HEK293 (cell line): ENCODE data around the gene LRRIQ3.

Experiments used
- CTCF ChIA-PET: fragments of 350-600 bp; formaldehyde crosslinking; extraction: SDS; loops from one replicate; lab custom pipeline; 2021; ENCODE audit warnings: antibody characterized with exemption; lab: Yijun Ruan, JAX
- POLR2A ChIA-PET: fragments of 300-600 bp; formaldehyde crosslinking; extraction: SDS; loops from one replicate; lab custom pipeline; 2020; ENCODE audit warnings: antibody characterized with exemption, inconsistent platforms; lab: Yijun Ruan, JAX
- H3K27ac ChIP-seq: fragments of 200-500 bp; sonication (Bioruptor generic); 2 replicates; pipeline ENCODE4 v1.5.1; 2014; ENCODE audit warnings: low read depth, low read length, control low read depth, inconsistent platforms; ENCODE audit errors: extremely low read depth
- H3K36me3 ChIP-seq, 2 experiments: fragments of 200-500 bp in 1 of 2; sonication (Bioruptor generic) in 1 of 2; 1 replicate in 1 of 2; 2 replicates in 1 of 2; pipeline ENCODE4 v1.5.1; 2014 to 2017; ENCODE audit warnings: inconsistent platforms in 2 of 2, low read length in 2 of 2; ENCODE audit not compliant: control insufficient read depth in 2 of 2, insufficient read depth in 1 of 2
- H3K4me1 ChIP-seq: fragments of 200-500 bp; sonication (Bioruptor generic); 2 replicates; pipeline ENCODE4 v1.5.1; 2014; ENCODE audit warnings: mild to moderate bottlenecking, low read length, inconsistent platforms; ENCODE audit not compliant: control insufficient read depth, insufficient read depth
- H3K4me3 ChIP-seq: 2 replicates; pipeline ENCODE4 v1.5.1; 2011; ENCODE audit warnings: low read depth, mild to moderate bottlenecking, control low read depth, low read length, moderate library complexity
- H3K9me3 ChIP-seq: fragments of 200-500 bp; sonication (Bioruptor generic); 2 replicates; pipeline ENCODE4 v1.5.1; 2014; ENCODE audit warnings: low read depth, low read length, inconsistent platforms; ENCODE audit not compliant: control insufficient read depth, insufficient read depth
- GFI1B ChIP-seq: fragments of 450-650 bp; formaldehyde crosslinking; IDR thresholded peaks from 2 replicates; pipeline ENCODE4 v1.5.1; 2016; ENCODE audit warnings: missing biosample characterization, missing genetic modification characterization
- OSR2 ChIP-seq: fragments of 450-650 bp; formaldehyde crosslinking; IDR thresholded peaks from 2 replicates; pipeline ENCODE4 v1.5.1; 2016; ENCODE audit warnings: missing biosample characterization, missing genetic modification characterization
- PATZ1 ChIP-seq: fragments of 450-650 bp; formaldehyde crosslinking; IDR thresholded peaks from 2 replicates; pipeline ENCODE4 v1.5.1; 2016; ENCODE audit warnings: missing biosample characterization, missing genetic modification characterization
- SP3 ChIP-seq: fragments of 450-650 bp; formaldehyde crosslinking; IDR thresholded peaks from 2 replicates; pipeline ENCODE4 v1.5.1; 2016; ENCODE audit warnings: missing biosample characterization, missing genetic modification characterization
- TRIM28 ChIP-seq: IDR thresholded peaks from 2 replicates; pipeline ENCODE4 v1.6.1; 2011; ENCODE audit warnings: low read length, control low read depth, borderline replicate concordance
- YY1 ChIP-seq: fragments of 450-650 bp; formaldehyde crosslinking; IDR thresholded peaks from 2 replicates; pipeline ENCODE4 v1.5.1; 2018; ENCODE audit warnings: missing biosample characterization, missing genetic modification characterization
- ZBTB8A ChIP-seq: fragments of 450-650 bp; formaldehyde crosslinking; IDR thresholded peaks from 2 replicates; pipeline ENCODE4 v1.5.1; 2016; ENCODE audit warnings: missing biosample characterization, missing genetic modification characterization
- ZFP3 ChIP-seq: fragments of 450-650 bp; formaldehyde crosslinking; IDR thresholded peaks from 2 replicates; pipeline ENCODE4 v1.5.1; 2016; ENCODE audit warnings: low read depth, missing biosample characterization, missing genetic modification characterization
- ZNF114 ChIP-seq: fragments of 450-650 bp; formaldehyde crosslinking; IDR thresholded peaks from 2 replicates; pipeline ENCODE4 v1.5.0; 2017; ENCODE audit warnings: missing biosample characterization, missing genetic modification characterization
- ZNF121 ChIP-seq: fragments of 450-650 bp; formaldehyde crosslinking; IDR thresholded peaks from 2 replicates; pipeline ENCODE4 v1.5.1; 2016; ENCODE audit warnings: missing biosample characterization, missing genetic modification characterization
- ZNF18 ChIP-seq: fragments of 450-650 bp; formaldehyde crosslinking; IDR thresholded peaks from 2 replicates; pipeline ENCODE4 v1.5.1; 2016; ENCODE audit warnings: missing biosample characterization, missing genetic modification characterization
- ZNF211 ChIP-seq: fragments of 450-650 bp; formaldehyde crosslinking; IDR thresholded peaks from 2 replicates; pipeline ENCODE4 v1.5.1; 2016; ENCODE audit warnings: low read depth, missing biosample characterization, missing genetic modification characterization
- ZNF311 ChIP-seq: fragments of 450-650 bp; formaldehyde crosslinking; IDR thresholded peaks from 2 replicates; pipeline ENCODE4 v1.5.1; 2017; ENCODE audit warnings: missing biosample characterization, missing genetic modification characterization, borderline replicate concordance
- ZNF335 ChIP-seq: fragments of 450-650 bp; formaldehyde crosslinking; conservative IDR thresholded peaks from 2 replicates; pipeline ENCODE4 v1.5.1; 2016; ENCODE audit warnings: missing biosample characterization, missing genetic modification characterization
- ZNF362 ChIP-seq: fragments of 450-650 bp; formaldehyde crosslinking; IDR thresholded peaks from 2 replicates; pipeline ENCODE4 v1.5.1; 2016; ENCODE audit warnings: missing biosample characterization, missing genetic modification characterization
- ZNF366 ChIP-seq: fragments of 450-650 bp; formaldehyde crosslinking; conservative IDR thresholded peaks from 2 replicates; pipeline ENCODE4 v1.5.1; 2016; ENCODE audit warnings: missing biosample characterization, missing genetic modification characterization
- ZNF398 ChIP-seq: fragments of 450-650 bp; formaldehyde crosslinking; IDR thresholded peaks from 2 replicates; pipeline ENCODE4 v1.5.1; 2017; ENCODE audit warnings: missing biosample characterization, missing genetic modification characterization
- ZNF416 ChIP-seq: fragments of 450-650 bp; formaldehyde crosslinking; IDR thresholded peaks from 2 replicates; pipeline ENCODE4 v1.5.1; 2016; ENCODE audit warnings: missing biosample characterization, missing genetic modification characterization
- ZNF501 ChIP-seq: fragments of 450-650 bp; formaldehyde crosslinking; IDR thresholded peaks from 2 replicates; pipeline ENCODE4 v1.5.1; 2016; ENCODE audit warnings: missing biosample characterization, missing genetic modification characterization
- ZNF518A ChIP-seq: fragments of 450-650 bp; formaldehyde crosslinking; conservative IDR thresholded peaks from 2 replicates; pipeline ENCODE4 v1.5.1; 2016; ENCODE audit warnings: low read depth, missing biosample characterization, missing genetic modification characterization
- ZNF529 ChIP-seq: fragments of 450-650 bp; formaldehyde crosslinking; IDR thresholded peaks from 2 replicates; pipeline ENCODE4 v1.5.1; 2017; ENCODE audit warnings: missing genetic modification characterization, missing biosample characterization; ENCODE audit not compliant: insufficient replicate concordance
- ZNF610 ChIP-seq: fragments of 450-650 bp; formaldehyde crosslinking; IDR thresholded peaks from 2 replicates; pipeline ENCODE4 v1.5.1; 2016; ENCODE audit warnings: missing biosample characterization, missing genetic modification characterization, borderline replicate concordance
- ZNF791 ChIP-seq: fragments of 450-650 bp; formaldehyde crosslinking; IDR thresholded peaks from 2 replicates; pipeline ENCODE4 v1.5.1; 2016; ENCODE audit warnings: missing biosample characterization, missing genetic modification characterization
- ZSCAN4 ChIP-seq: fragments of 450-650 bp; formaldehyde crosslinking; IDR thresholded peaks from 2 replicates; pipeline ENCODE4 v1.5.1; 2017; ENCODE audit warnings: missing biosample characterization, missing genetic modification characterization

LRRIQ3 gene

GRCh38 chr1:74197657-74198552 is at the start of gene LRRIQ3, which contains the start of gene FPGT:
Gene LRRIQ3 (minus strand): TSS chr1:74198176. CDS start chr1:74183684, 14,492 bp downstream.
Gene FPGT (plus strand): TSS chr1:74198242. CDS start chr1:74198279, 37 bp downstream.
- Histone ChIP-seq H3K4me1 (no peaks in the 10 kb centered on the region), H3K27ac (peak within 1 kb of the TSS; percentile 38; the same call in 1 of the 2 replicates), H3K4me3 (peak within 1 kb of the TSS; percentile 82), H3K36me3 (peaks cover 0 to 3% of the 10 kb centered on the region in 2 experiments; a peak in 1 of 3 replicates), H3K9me3 (no peaks in the 10 kb centered on the region)
- CTCF ChIA-PET: no interaction called here
- POLR2A ChIA-PET: interaction anchor here (0.8 kb wide), 1 partner anchor 9 kb away, joined by 3 read pairs; no protein-coding TSS in a partner anchor
- TF ChIP-seq ZNF211 (tag by site-specific recombination): no peak
- TF ChIP-seq ZSCAN4 (tag by site-specific recombination): no peak
- TF ChIP-seq ZNF501 (tag by site-specific recombination): no peak
- TF ChIP-seq TRIM28: no peak; the same call in 1 of the 2 replicates
- no peak for TF ChIP-seq ZNF791
- TF ChIP-seq ZNF529 (tag by site-specific recombination): no peak
- TF ChIP-seq PATZ1: peak; percentile 71
- no peak for TF ChIP-seq ZNF366 (tag by site-specific recombination)
- TF ChIP-seq ZNF398 (tag by site-specific recombination): no peak
- TF ChIP-seq SP3 (tag by site-specific recombination): peak; percentile 73
- TF ChIP-seq OSR2 (tag by site-specific recombination): no peak
- TF ChIP-seq ZNF610 (tag by site-specific recombination): peak; percentile 66; the same call in 1 of the 2 replicates
- 0 out of 2 replicates have a peak, but pooled peaks have one; percentile 10 for TF ChIP-seq ZNF518A (tag by site-specific recombination)
- TF ChIP-seq ZNF362: no peak
- TF ChIP-seq ZNF311 (tag by site-specific recombination): no peak
- peak; percentile 54; the same call in 1 of the 2 replicates for TF ChIP-seq ZNF335
- no peak for TF ChIP-seq GFI1B (tag by site-specific recombination)
- TF ChIP-seq ZNF18 (tag by site-specific recombination): no peak
- TF ChIP-seq YY1 (tag by site-specific recombination): 0 out of 2 replicates have a peak, but pooled peaks have one; percentile 18
- peak; percentile 67 for TF ChIP-seq ZBTB8A
- TF ChIP-seq ZNF114 (tag by site-specific recombination): no peak
- no peak for TF ChIP-seq ZNF121
- no peak for TF ChIP-seq ZNF416 (tag by site-specific recombination)
- TF ChIP-seq ZFP3: no peak
